Urothelium cell line (cell line): ENCODE measurements around the gene CARMIL1.

Source experiments
- DNase-seq: peaks from one replicate; pipeline ENCODE4 v3.0.0; 2011; ENCODE audit warnings: low spot score, mixed read lengths
- FAIRE-seq: peaks from 2 replicates; lab custom pipeline; 2011; peaks lifted over from hg19 to GRCh38; lab: Jason Lieb, UNC

Gene CARMIL1

DNA sequence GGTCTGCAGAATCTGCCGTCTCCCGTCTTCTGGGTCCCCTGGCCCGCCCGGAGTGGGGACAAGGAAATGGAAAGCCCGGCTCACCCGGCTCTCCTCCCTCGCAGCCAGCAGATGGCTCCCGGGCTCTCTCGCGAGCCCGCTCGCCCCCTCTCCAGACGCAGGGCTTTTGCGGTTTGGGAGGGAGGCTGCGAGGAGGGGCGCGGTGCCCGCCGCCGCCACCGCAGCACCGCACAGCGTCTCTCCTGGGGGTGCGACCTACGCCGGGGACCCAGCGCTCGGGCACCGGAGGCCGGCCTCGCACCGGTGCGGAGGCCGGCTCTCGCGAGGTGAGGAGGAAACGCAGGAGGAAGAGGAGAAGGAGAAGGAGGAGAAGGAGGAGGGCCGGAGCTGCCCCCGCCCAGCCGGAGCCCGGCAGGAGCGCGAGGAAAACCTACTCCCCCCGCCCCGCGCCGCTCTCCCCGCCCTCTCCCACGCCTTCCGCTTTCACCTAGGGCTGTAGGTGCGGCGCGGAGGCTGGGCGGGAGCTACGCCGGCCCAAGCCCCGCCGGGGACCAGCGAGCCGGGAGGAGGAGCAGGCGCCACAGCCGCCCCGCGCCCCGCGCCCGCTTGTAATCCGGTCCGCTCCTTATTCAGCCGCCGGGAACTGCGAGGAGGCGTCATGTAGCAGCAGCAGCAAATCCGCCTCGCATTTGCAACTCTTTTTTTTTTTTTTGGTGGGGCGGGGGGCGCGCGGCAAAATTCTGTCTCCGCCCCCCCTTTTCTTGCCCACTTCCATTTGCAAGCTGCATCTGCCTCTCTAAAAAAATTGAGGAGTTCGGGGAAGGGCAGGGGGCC, at the start of gene CARMIL1:
Gene CARMIL1, plus strand, starts transcription at position 461 of the 834 bp plus-strand sequence. CDS start 422 bp downstream, outside the sequence.
- FAIRE-seq = no peak

DNA sequence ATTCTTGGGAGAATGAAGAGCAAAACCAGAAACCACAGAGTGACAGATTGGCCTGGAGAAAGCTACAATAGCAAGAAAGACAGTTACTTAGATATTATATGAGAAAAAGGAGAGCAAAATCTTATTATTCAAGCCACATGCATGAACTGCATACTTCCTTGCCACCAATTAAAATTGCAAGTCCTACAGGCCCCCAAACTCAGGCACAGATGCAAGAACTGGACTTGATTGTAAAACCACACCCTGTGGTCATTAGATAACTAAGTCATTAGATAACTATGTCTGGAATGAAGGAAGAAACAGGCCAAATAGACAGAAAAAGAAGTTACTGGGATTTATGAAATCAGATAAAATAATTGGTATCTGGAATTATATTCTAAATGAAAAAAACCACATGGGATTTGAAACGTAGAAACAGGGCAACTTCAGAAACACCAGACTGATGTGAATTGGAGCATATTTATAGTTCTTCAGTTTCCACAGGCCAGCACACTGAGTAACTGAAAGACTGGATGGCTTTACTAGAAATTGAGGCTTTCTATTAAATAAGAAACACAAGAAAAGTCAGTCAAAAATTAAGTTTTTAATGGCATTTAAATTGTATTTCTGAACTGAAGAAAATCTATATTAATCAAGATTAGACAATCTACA, 49.4 kb upstream of the CARMIL1 start:
- no peak for FAIRE-seq
- peak; percentile 35 for DNase-seq

More for the DNA sequence above, at the start of gene CARMIL1:
- DNase-seq = peak; percentile 95

DNA sequence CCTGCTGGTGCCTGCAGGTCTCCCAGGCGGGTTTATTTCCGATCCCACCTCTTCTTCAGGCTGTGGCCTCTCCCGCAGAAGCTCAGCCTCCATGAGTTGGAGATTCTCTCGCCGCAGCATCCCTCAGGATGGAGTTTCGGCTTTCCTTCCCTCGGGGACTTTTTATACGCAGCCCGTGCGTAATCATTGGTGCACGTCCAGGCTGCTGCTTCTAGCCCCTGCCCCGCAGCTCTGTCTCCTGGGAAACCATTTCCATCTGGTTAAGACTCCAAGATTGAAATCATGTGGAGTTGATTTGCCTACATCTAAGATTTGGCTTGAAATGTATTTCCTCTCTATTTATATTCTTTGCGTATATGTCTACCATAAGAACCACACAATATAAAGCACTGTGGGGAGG, 46.7 kb upstream of the CARMIL1 start:
- no peak for FAIRE-seq
- no peak for DNase-seq

DNA sequence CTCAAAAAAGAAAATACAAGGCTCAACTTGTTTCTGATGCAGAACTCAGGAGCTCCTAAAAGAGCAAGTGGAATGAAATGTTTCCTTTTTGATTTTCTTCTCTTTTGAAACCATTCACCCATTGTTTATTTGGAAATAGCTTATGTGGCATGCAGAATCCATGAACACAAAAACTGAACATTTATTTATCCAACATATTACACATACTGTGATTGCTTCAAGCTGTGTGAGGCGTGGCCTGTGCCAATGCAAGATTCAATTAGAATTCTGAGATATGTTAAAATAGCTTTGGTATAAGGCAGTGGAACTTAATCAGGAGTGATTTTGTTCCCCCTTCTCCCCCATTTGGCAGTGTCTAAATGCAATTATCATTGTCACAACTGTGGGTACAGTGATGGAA, 45.9 kb upstream of the CARMIL1 start:
- FAIRE-seq (no peak), DNase-seq (no peak)

DNA sequence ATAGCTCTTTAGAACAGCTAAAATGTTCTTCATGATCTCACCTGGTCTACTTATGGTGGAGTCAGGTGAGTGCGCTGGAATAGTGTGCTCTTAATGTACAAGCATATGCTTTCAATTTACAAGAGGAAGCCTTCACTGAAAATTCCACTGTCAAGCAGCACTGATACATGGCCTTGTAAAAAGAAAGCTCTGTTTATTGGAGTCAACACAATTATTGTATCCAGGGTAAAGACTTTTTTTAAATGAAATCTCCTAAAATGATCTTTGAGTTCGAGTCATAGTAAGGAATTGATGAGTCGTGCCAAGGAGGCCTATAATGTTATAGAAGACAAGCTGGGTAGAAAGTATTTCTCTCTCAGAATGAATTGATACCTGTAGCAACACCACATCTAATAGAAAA, 41.6 kb upstream of the CARMIL1 start:
- FAIRE-seq (no peak), DNase-seq (no peak)

DNA sequence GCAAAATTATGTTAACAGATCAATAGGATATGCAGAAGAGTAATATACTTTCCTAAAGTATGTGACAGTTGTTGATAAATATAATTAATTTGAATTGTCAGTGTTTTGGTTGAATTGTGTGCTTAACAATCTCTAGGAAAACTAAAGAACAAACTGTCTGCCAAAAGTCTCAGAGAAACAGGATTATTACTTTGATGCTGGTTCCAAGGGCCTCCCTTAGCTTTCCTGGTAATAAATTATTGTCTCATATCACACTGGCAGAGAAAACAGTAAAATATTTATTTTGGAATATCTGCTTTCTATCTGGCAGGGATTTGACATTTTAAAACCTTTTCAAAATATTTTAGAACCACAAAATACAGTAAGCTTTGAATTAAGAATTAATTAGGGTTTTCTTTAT, 40.1 kb upstream of the CARMIL1 start:
- no peak for DNase-seq
- FAIRE-seq = no peak

DNA sequence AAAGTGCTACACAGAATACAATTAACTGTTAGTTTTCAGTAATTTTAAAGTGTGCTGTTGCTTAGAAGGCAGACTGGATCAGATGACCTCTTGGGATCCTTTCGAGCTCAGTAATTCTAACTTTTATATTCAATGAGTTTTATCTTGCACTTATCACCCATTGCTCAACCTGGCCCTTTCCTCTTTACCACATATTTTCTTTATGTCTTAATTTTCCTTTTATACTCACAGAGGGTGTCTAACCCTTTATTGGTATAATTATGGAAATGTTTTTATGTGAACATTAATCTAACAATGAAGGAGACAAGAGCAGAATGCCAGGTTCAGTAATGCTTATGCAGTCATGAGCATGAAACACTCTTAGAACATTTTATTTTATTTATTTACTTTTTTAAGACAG, 39.7 kb upstream of the CARMIL1 start:
- DNase-seq (no peak), FAIRE-seq (no peak)

DNA sequence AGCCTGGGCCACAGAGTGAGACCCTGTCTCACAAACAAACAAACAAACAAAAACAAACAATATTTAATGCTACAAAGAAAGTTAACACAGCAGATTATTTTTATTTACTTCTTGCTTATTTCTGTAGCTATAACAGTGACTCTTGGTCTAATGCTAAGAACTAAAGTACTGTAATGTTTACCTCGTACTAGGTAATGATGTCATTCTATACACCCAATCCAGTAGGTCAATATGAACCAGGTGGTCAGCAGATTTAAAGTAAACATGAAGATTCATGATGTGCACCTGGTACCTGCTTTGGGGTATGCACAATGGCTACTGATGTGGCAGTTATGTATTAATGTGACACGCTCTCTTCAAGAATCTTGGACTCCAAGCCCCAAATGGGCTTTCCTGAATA, 36.6 kb upstream of the CARMIL1 start:
- DNase-seq (no peak), FAIRE-seq (no peak)

DNA sequence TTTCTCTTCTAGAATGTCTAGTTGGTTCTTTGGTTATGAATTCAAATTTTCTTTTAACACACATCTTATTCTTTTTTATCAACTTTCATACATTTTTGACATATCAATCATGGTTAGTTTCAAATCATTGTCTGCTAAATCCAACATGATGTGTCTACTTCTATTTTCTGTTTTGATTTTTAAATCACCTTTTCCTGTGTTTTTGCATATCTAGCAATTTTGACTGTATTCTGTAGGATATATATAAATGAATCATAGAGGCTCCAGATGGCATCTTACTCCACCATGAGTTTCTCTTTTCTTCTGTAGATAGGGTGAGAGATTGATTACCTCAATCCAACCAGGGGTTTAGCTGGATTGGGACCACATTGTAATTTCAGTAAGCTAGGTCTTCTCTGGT, 34.3 kb upstream of the CARMIL1 start:
- DNase-seq = no peak
- FAIRE-seq = no peak

DNA sequence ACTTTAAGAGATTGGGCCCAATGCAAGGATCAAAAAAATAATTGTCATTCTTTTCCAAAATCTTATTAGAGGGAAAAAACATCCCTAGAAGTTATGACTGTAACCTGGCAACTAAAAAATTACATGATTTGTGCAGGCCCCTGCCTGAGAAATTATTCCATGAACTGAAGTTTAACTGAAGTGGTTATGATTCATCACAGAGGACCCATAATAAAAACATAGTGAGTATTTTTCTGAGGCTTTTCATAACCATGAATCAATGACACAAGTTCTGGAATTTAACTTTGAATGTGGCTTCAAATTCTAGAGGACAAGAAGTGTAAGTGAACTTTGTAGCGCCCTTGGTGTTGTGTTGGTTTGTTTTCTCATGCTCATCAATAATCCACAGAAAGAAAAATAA, 31.1 kb upstream of the CARMIL1 start:
- no peak for DNase-seq
- FAIRE-seq = no peak

DNA sequence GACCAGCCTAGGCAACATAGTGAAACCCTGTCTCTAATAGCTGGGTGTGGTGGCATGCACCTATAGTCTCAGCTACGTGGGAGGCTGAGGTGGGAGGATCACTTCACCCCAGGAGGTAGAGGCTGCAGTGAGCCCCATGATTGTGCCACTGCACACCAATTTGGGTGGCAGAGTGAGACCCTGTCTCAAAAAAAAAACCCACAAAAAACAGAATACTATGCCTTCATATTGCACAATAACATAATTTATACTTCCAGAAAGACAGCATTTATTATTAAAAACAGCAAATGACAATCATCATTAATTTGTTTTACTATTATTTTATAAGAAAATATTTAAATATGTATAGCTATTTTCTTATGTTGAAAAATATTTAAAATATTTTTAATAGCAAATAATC, 30.0 kb upstream of the CARMIL1 start:
- FAIRE-seq (no peak), DNase-seq (no peak)

DNA sequence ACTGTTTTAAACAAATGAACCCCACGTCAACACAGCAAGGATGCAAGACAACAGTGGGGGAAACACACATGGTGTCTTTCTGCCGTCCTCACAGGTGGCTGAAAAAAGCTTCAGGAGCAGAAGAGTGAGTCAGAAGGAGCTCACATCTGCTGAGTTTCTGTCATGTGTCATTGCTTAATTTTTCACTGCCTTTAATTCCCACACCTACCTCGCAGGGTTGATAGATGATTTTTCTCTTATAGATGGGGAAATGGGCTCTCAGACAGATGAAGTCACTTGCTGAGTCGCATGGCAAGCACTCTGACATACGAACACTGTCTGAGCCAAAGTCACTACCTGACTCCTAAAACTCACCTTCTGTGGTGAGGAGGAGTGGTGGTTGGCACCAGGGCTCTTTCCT, 28.3 kb upstream of the CARMIL1 start:
- FAIRE-seq = no peak
- no peak for DNase-seq

DNA sequence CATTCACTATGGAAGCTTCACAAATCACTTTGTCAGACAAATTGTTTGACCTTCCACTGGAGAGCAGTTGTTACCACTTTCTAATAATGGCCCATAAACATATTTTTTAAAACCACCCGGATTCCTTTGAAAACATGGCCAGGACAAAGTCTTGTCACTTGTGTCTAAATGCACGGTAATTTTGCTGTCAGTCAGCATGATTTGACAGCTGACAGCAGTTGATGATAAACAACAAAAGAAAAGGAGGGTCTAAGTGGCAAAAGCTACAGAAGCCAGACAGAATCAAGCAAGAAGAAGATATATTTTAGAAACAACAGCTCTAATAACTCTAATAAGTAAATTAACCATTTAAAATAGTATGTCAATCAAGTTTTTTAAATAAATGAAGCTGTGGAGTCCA, 27.7 kb upstream of the CARMIL1 start:
- FAIRE-seq = no peak
- DNase-seq = no peak

DNA sequence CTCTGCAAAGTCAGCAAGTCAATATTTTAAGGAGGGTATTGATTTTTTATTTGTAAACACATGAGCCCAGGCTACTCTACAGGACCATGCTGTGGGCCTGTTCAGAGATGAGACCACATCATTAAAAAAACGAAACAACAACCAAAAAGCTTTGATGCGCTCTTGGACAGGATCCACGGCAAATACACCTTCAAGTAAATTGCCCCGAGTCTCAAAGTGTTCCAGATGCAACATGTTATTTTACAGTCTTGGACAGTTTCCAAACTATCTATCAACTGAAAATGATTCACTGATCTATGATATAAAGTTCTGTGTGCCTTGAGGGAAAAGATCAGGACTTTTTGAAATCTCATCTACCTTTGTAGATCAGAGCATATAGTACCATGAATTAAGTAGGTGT, 25.8 kb upstream of the CARMIL1 start:
- DNase-seq = no peak
- FAIRE-seq = no peak

DNA sequence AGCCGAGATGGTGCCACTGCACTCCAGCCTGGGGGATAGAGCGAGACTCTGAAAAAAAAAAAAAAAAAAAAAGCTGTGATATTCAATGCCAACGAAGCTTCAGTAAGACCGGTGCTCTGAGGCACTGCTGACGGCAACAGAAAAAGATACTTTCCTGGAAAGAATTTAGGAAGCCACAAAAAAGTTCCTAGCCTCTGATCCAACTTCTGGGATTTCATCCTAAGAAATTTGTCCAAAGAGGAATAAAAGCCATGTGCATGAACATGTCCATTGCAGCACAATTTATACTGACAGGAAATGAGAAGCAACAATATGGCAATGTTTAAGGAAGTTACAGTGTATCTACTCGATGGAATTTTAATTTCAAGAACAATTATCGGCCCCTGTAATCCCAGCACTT, 24.5 kb upstream of the CARMIL1 start:
- DNase-seq (no peak), FAIRE-seq (no peak)

DNA sequence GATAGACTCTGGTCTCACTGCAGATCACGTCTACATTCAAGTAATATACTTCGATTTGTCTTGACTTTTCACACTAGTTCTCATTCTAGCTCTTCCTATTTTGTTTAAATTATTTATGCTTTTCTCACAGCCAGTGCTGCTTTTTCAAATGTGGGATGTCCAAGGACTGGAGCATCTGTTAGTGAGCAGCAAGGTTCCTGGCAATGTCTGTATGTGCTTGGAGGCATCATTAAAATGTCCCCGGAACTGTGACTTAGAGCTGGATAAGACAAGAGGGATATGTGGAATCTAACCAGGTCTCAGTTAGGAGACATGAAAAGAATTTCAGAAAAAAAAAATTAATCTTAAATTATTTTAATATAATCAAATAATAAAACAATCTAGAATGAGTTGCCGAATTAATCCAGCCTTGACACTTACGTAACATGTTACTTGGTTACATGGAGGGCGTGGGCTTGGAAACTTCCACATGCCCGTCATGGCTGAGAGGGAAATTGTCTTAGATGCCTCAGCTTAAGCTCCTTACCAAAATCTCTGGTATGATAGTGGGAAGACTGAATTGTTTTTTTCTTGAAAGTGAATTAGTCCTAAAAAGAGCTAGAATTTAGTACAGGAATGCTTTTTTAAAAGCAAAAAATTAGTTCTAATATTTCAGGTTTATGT, 21.4 kb upstream of the CARMIL1 start:
- DNase-seq = no peak
- FAIRE-seq = no peak

DNA sequence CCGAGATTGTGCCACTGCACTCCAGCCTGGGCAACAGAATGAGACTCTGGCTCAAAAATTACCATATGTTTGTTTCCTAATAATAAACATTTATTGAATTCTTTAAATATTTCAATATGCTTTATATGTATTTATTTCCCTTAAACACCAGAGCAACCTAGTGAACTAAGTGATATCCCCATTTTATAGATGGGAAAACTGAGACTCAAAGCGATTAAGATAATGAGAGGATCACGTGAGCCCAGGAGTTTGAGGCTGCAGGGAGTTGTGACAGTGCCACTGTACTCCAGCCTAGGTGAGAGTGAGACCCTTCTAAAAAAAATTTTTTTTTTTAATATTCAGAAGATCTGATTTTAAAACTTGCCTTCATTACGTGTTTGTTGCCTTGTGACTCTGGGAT, 19.4 kb upstream of the CARMIL1 start:
- FAIRE-seq = no peak
- no peak for DNase-seq

DNA sequence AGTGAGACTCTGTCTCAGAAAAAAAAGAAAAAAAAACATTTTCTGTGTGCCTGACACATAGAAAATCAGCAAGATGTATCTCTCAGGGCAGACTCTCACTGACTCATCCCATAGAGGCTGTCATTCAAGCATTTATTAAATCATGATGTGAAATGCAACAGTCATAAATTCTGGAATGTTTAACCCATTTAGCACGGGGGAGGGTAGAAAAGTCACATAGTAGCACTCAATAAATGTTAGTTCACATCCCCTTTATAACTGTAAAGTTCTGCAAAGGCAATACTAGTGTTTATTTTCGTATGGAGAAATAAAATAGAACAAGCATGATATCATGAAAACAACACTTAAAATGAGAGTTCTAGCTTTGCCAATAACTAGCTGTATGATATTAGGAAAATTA, 15.5 kb upstream of the CARMIL1 start:
- no peak for DNase-seq
- no peak for FAIRE-seq

DNA sequence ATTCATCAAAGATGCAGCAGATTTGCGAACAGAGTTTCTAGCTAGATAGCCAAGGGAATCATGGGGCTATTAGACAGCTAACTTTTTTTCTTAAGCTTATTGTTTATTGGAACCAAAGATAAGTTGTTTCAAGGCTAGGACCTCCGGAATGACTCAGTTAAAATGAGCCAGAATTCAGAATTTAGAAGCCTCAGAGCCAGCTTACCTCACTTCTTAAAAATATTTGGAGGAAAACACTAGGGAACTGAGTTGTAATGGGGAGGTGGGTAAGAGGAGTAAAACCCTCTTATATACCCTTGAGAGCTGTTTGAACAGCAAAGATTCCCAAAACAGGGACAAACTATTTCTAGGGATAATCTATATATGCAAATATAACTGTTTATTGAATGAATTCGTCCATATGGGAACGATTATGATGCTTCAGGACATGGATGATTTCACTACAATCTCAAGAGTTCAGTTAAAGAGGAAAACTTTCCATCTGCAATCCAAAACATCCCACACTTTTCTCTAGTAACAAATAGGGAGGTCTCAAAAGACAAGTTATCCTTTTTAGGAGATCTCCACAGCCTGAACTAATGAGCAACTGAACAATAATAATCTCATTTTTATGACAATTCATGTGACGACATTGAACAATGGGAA, 12.6 kb upstream of the CARMIL1 start:
- DNase-seq (no peak), FAIRE-seq (no peak)

DNA sequence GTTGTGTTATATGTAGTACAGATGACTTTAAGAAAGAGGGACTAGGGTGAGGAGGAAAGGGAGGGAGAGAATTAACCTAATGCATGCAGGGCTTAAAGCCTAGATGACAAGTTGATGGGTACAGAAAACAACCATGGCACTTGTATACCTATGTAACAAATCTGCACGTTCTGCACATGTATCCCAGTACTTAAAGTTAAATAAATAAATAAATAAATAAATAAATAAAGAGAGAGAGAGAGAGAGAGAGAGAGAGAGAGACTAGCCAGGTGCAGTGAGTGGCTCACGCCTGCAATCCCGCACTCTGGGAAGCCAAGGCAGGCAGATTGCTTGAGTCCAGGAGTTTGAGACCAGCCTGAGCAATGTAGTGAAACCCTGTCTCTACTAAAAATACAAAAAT, 11.5 kb upstream of the CARMIL1 start:
- no peak for FAIRE-seq

DNA sequence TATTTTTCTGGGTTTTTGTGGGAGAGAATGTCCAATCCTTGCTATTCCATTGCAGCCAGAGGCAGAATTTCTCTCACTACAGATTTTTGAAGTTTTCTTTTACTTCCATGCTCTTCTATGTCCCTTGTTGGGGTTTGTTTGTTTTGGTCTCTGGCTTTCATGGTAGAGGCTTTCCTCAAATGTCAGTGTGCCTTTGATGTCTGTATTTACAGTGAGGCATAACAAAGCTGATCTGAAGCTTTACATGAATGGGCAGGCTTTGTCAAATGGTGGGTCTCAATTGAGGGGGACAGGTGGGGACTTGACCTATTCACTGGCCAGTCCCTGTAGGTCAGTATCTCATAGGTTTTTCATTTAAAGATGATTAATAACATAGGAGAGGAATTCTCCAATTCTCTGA, 8.6 kb upstream of the CARMIL1 start:
- DNase-seq (no peak), FAIRE-seq (no peak)

More for the DNA sequence above, 11.5 kb upstream of the CARMIL1 start:
- DNase-seq = no peak
